HUES48 (cell line): ENCODE measurements around the gene SETD6.
A peak's percentile ranks its signal among the peaks of the same experiment; 100 is the strongest.

Source experiments
- H3K27ac ChIP-seq: one replicate; pipeline ENCODE4 v1.7.0; 2013; ENCODE audit warnings: low read depth, low read length, inconsistent platforms
- H3K27me3 ChIP-seq: 2 replicates; pipeline ENCODE4 v1.6.1; 2013; ENCODE audit warnings: mild to moderate bottlenecking, low read length; ENCODE audit not compliant: control insufficient read depth, insufficient read depth
- H3K36me3 ChIP-seq: 2 replicates; pipeline ENCODE4 v1.6.1; 2013; ENCODE audit warnings: low read length; ENCODE audit not compliant: control insufficient read depth, insufficient read depth
- H3K4me1 ChIP-seq: 2 replicates; pipeline ENCODE4 v1.6.1; 2013; ENCODE audit warnings: mild to moderate bottlenecking, low read length; ENCODE audit not compliant: control insufficient read depth, insufficient read depth
- H3K4me3 ChIP-seq: 2 replicates; pipeline ENCODE4 v1.5.1; 2013; ENCODE audit warnings: mild to moderate bottlenecking, low read depth, low read length
- H3K9ac ChIP-seq: 2 replicates; pipeline ENCODE4 v1.6.1; 2013; ENCODE audit warnings: mild to moderate bottlenecking, low read depth, low read length, moderate library complexity
- H3K9me3 ChIP-seq: 2 replicates; pipeline ENCODE4 v1.6.1; 2013; ENCODE audit warnings: low read length; ENCODE audit not compliant: control insufficient read depth, insufficient read depth

The SETD6 gene

GRCh38 chr16:58493756-58494431 is 21.4 kb upstream of the SETD6 start:
- Histone ChIP-seq H3K36me3 (no peaks in the 10 kb centered on the region), H3K9me3 (no peaks in the 10 kb centered on the region), H3K4me3 (no peak overlapping the region), H3K27me3 (no peaks in the 10 kb centered on the region), H3K4me1 (peaks cover 13% of the 10 kb centered on the region), H3K9ac (no peak overlapping the region), H3K27ac (no peak overlapping the region)

DNA sequence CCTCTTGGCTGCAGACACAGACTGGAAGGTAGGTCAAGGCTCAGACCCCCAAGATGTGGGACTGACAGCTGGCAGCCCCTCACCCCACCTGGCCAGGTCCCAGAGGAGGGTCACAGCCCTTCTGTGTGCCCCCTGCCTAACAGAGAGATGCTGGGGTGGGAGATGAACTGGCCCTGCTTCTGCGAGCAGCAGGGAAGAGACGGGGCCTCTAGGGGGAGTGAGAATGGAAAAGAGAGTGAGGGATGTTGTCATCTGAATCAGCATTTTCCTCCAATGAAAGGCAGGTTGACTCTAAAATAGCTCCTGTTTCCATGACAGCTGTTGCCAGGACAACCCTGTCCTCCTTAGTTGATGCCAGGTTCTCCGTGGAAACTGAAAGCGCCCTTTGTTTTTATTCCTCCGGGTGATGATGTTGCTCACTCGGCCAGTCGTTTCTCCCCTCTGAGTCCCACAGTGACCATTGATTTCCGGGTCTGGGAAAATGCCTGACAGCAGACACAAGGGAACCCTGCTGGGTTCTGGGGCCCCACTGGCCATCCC is 20.3 kb upstream of the SETD6 start:
- Histone ChIP-seq H3K27me3 (no peaks in the 10 kb centered on the region), H3K9ac (no peak overlapping the region), H3K4me3 (0 out of 2 replicates have a peak overlapping the region, but pooled peaks have one; percentile 2), H3K4me1 (peaks cover 13% of the 10 kb centered on the region), H3K9me3 (no peaks in the 10 kb centered on the region), H3K36me3 (no peaks in the 10 kb centered on the region), H3K27ac (peak overlapping the region; percentile 74)

DNA sequence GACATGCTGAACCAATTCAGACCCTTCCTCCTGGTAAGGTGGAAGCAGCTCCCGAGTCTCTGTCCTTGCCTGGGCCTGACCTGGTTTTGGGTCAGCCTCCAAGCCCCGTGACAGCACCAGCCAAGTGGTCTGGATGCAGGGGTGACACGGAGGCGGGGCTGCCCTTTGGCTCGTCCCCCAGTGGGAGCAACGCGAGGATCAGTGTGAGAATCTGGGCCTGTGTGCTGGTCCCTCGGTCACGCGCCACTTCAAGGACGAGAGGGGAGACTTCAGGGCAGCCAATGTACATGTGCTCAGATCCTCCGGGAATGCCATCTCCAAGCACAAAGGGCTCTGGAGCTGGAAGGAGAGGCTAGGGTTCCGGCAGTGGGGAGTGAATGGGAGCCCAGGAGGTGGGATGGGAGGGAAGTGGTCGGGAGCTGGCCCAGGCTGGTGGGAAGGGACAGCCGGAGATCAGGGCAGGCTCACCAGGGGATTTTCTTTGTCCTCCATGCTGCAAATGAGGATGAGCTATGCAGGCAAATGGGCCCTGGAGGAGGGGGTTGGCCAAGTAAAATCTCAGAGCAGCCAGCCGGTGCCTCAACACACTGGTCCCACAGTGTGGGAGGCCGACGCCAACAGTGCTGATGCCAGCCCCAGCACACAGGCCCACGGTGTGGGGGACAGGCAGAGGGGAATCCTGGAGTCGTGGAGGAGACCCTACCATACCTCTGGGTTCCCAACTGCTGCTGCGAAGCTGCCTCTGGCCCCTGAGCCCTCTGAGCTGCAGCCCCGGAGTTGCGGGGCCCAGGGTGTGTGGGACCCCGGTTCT is 19.6 kb upstream of the SETD6 start:
- 0 out of 2 replicates have a peak overlapping the region, but pooled peaks have one; percentile 2 for H3K4me3 ChIP-seq
- H3K9me3 ChIP-seq, result no peaks in the 10 kb centered on the region
- peak overlapping the region; percentile 74 for H3K27ac ChIP-seq
- peaks cover 13% of the 10 kb centered on the region for H3K4me1 ChIP-seq
- H3K9ac ChIP-seq, result no peak overlapping the region; the same call in 1 of the 2 replicates
- no peaks in the 10 kb centered on the region for H3K36me3 ChIP-seq
- no peaks in the 10 kb centered on the region for H3K27me3 ChIP-seq

DNA sequence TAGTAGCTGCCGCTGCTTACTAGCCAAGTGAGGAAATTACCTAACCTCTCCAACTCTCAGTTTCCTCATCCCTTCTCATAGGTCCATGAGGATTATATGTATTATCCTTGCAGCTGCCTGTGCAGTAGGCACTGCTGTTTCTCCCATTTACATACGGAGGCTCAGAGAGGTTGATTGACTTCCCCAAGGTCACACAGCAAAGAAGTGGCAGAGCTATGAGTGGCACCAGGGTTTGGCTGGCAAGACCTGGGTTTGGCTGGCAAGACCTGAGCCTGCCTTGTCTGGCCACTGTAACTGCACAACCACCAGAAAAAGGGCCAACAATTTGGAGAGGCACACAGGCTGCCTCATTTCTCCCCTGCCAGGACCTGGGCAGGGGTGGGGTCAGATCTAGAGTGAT is 17.8 kb upstream of the SETD6 start:
- H3K4me3 ChIP-seq, result no peak overlapping the region

DNA sequence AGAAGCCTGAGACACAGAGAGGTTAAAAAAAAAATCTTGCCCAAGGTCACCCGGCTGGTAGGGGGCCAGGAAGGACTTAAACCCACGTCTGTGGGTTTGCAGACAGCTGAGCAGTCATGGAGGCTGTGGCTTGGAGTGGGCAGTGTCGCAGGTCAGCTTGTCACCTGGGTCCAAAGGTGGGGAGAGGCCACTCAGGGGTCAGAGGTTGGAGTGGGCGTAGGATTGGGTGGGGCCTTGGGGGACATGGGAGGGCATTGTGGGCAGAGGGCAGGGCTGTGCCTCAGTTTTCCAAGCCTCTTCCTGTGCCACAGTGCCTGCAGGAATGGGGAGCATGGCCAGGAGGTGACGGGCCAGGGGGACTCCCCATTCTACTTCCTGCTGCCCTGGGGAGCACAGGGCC is 17.4 kb upstream of the SETD6 start:
- no peak overlapping the region for H3K27ac ChIP-seq
- peaks cover 8% of the 10 kb centered on the region; the same call in 1 of the 2 replicates for H3K27me3 ChIP-seq
- H3K4me3 ChIP-seq, result no peak overlapping the region
- no peaks in the 10 kb centered on the region for H3K36me3 ChIP-seq
- no peaks in the 10 kb centered on the region for H3K9me3 ChIP-seq
- peaks cover 13% of the 10 kb centered on the region for H3K4me1 ChIP-seq
- no peak overlapping the region for H3K9ac ChIP-seq

More for the DNA sequence above, 17.8 kb upstream of the SETD6 start:
- Histone ChIP-seq H3K4me1 (peaks cover 13% of the 10 kb centered on the region), H3K27me3 (peaks cover 4% of the 10 kb centered on the region; the same call in 1 of the 2 replicates), H3K9me3 (no peaks in the 10 kb centered on the region), H3K36me3 (no peaks in the 10 kb centered on the region), H3K27ac (no peak overlapping the region), H3K9ac (no peak overlapping the region)

DNA sequence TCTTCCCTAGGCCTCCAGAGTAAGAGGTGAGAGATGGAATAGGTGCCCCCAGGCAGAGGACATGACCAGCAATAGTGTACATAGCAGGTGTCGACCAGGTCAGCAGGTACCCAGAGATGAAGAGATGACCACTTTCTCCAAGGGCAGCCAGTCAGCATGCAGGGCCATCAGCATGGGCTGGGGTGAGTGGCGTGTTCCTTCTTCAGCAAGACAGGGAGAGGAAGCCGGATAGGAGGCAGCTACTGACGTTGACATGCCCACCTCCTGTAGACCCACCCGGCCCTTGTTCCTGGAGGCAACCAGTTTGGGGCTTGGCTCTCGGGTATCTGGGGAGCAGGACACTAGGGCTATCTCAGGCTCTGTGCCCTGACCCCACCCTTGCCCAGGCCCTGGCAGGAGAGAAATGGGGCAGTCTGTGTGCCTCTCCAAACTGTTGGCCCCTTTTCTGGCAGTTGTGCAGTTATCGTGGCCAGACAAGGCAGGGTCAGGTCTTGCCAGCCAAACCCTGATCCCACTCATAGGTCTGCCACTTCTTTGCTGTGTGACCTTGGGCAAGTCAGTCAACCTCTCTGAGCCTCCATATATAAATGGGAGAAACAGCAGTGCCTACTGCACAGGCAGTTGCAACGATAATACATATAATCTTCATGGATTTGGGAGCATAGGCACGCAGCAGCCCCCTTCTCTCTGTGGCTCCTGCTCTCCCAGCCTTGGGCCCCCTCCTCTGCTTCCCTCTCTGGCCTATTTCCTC is 16.8 kb upstream of the SETD6 start:
- H3K4me1 ChIP-seq, result peaks cover 13% of the 10 kb centered on the region
- peaks cover 8% of the 10 kb centered on the region; the same call in 1 of the 2 replicates for H3K27me3 ChIP-seq
- no peak overlapping the region for H3K9ac ChIP-seq
- H3K27ac ChIP-seq, result no peak overlapping the region
- H3K36me3 ChIP-seq, result no peaks in the 10 kb centered on the region
- H3K4me3 ChIP-seq, result no peak overlapping the region
- no peaks in the 10 kb centered on the region for H3K9me3 ChIP-seq

DNA sequence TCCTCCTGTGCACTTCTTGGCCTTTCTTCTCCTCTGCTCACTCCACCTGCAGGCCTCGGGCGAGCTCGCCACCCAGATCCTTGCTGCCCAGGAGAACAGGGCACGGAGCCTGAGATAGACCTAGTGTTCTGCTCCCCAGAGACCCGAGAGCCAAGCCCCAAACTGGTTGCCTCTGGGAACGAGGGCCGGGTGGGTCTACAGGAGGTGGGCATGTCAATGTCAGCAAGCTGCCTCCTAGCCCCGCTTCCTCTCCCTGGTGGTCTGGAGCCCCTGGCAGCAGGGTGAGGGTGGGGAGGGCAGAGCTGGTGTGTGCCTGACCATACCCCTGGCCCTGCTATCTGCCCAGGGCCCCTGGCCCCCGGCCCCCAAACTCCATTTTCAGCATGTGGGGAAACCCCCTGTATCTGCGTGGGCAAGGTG is 16.2 kb upstream of the SETD6 start:
- no peak overlapping the region for H3K9ac ChIP-seq
- no peak overlapping the region for H3K4me3 ChIP-seq
- peaks cover 13% of the 10 kb centered on the region for H3K4me1 ChIP-seq
- no peak overlapping the region for H3K27ac ChIP-seq
- H3K9me3 ChIP-seq, result no peaks in the 10 kb centered on the region
- no peaks in the 10 kb centered on the region for H3K36me3 ChIP-seq
- H3K27me3 ChIP-seq, result peaks cover 8% of the 10 kb centered on the region; the same call in 1 of the 2 replicates

GRCh38 chr16:58499615-58500351 is 15.5 kb upstream of the SETD6 start, which contains the start of gene NDRG4:
TSS of gene NDRG4 (plus strand) at chr16:58500143. CDS start at chr16:58500249, 106 bp downstream.
- H3K27ac ChIP-seq, result no peak within 1 kb of the TSS
- H3K9ac ChIP-seq, result no peak within 1 kb of the TSS
- H3K4me3 ChIP-seq, result peak within 1 kb of the TSS; percentile 86

DNA sequence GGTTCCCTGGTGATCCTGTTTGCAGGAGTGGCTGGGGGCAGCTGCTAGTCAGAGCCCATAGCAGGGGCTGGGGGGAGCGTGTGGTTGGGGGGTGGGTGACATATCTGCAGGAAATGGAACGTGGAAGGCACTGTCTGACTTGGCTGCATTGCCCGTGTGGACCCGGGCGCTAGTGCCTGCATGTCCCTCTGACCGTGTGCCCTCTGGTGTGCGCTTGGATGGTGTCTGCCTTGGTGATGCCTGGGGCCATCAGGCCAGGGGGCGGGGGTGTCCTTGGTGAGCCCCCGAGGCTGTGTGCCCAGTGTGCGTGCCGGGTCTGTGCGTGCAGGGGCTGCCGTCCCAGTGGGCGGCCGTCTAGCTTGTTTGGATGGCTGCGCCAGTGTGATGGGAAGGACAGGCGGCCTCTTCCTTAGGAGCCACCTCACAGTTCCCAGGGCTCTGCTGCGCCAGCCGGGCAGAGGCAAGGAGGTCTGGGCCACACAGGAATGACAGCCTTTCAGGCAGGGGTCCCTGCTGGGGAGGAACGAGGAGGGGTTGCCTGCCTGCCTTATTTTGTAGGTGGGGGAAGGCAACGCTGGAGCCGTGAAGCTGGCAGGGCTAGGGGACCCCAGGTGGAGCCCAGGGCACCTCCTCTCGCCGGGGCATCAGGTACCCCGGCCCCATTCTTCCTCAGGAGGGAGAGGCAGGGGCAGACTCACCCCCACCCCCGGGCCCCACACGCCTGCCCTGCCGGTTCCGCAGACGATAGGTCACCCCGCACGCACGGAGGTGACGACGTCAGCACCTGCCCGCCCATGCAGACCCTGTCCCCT is 14.7 kb upstream of the SETD6 start:
- Histone ChIP-seq H3K4me1 (peaks cover 6% of the 10 kb centered on the region), H3K27ac (peak overlapping the region; percentile 34), H3K9me3 (no peaks in the 10 kb centered on the region), H3K27me3 (peaks cover 8% of the 10 kb centered on the region; the same call in 1 of the 2 replicates), H3K4me3 (peak overlapping the region; percentile 86), H3K36me3 (no peaks in the 10 kb centered on the region), H3K9ac (peak overlapping the region; percentile 63)

More at GRCh38 chr16:58499615-58500351, 15.5 kb upstream of the SETD6 start, which contains the start of gene NDRG4:
- H3K36me3 ChIP-seq, result no peaks in the 10 kb centered on the region
- H3K9me3 ChIP-seq, result no peaks in the 10 kb centered on the region
- peaks cover 8% of the 10 kb centered on the region; the same call in 1 of the 2 replicates for H3K27me3 ChIP-seq
- peaks cover 12% of the 10 kb centered on the region for H3K4me1 ChIP-seq
